Suprapubic skin (tissue), 4 donors: ENCODE measurements around the gene FLAD1. TPM values are rescaled to one million over a fixed set of nuclear protein-coding genes. Genes with fewer than 3 reads are reported as not detected.

Source experiments
- DNase-seq, 2 donors: peaks; one replicate each; pipeline ENCODE4 v3.0.0-alpha.2; 2019; ENCODE audit warnings: low spot score in 2 of 2
- H3K27ac ChIP-seq: fragments of 200-600 bp; sonication (generic); one replicate; pipeline ENCODE4 v1.5.1; 2019
- H3K27me3 ChIP-seq: fragments of 200-600 bp; sonication (generic); one replicate; pipeline ENCODE4 v1.5.1; 2019
- H3K36me3 ChIP-seq: fragments of 200-600 bp; sonication (generic); one replicate; pipeline ENCODE4 v1.5.1; 2019
- H3K4me1 ChIP-seq: fragments of 200-600 bp; sonication (generic); one replicate; pipeline ENCODE4 v1.5.1; 2019
- H3K4me3 ChIP-seq: fragments of 200-600 bp; sonication (generic); one replicate; pipeline ENCODE4 v1.5.1; 2019; ENCODE audit warnings: mild to moderate bottlenecking
- H3K9me3 ChIP-seq: fragments of 200-600 bp; sonication (generic); one replicate; pipeline ENCODE4 v1.5.1; 2019
- CTCF ChIP-seq, 2 donors: fragments of 200-600 bp in 1 of 2; fragments of 450-650 bp in 1 of 2; sonication (generic) in 1 of 2; IDR thresholded peaks; one replicate each; pipeline ENCODE4 v1.5.1; 2016 to 2019; ENCODE audit warnings: antibody characterized with exemption in 2 of 2, mild to moderate bottlenecking in 1 of 2, moderate library complexity in 1 of 2
- EP300 ChIP-seq: sonication (generic); formaldehyde crosslinking; IDR thresholded peaks from one replicate; pipeline ENCODE4 v1.6.1; 2017; ENCODE audit warnings: antibody characterized with exemption
- POLR2A ChIP-seq, 2 donors: fragments of 450-650 bp; IDR thresholded peaks; one replicate each; pipeline ENCODE4 v1.6.1; 2017; ENCODE audit warnings: antibody characterized with exemption in 2 of 2, mild to moderate bottlenecking in 2 of 2, moderate library complexity in 2 of 2
- POLR2AphosphoS5 ChIP-seq, 3 donors: sonication (generic); formaldehyde crosslinking; IDR thresholded peaks; one replicate each; pipeline ENCODE4 v1.6.1; 2017; ENCODE audit warnings: antibody characterized with exemption in 3 of 3
- WGBS: methylation state at CpG from one replicate; pipeline ENCODE4 v1.1.5; 2018; 5-methylcytosine and 5-hydroxymethylcytosine counted together
- total RNA-seq, 4 donors: library from RNA; depleted of rRNA; stranded (reverse); fragments of >200 nt; gene quantifications; one replicate each; pipeline ENCODE4 v1.1.0, GENCODE V29; 2016

FLAD1 gene
- total RNA-seq, 4 donors from 2014 or later = 42.0 to 59.7 (median 52.3) TPM

DNA sequence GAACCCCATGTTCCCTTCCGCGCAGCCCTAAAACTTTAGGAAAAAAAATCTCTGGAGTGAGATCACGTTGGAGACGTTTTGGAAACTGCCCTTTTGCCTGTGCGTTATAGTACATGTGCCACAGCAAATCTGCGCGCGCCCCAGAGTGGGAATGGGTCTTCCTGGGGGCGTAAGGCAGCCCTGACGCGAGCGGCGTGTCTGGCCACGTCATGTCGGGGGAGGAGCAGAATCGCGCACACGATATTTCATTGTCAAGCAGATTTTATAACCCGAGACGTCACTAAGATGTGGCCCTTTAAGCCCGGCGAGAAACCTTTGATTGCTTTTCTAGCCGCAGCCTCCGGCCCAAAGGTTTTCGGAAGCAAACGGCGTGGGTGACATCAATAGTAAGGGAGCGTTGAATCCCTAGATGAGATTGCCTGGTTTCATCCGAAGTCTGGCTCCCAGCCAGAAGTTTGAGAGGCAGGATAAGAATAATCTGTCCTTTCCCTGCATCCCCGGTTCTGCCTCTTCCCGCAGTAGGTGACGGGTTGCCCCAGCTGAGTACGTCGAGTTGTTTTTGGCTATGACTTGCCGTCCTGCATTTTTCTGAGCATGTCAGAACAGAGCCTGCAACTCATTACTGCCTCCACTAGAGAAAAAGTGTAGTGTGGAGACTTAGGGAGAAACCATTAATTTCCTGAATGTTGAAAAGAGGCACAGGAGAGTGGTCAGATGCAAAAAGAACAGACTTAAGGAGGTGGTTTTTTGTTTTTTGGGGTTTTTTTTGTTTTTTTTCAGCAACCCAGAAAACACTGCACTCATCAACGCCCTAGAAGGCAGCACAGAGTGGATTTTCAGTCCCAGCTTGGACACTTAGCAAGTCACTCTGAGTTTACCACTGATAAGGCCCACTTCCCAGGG lies 45.8 kb upstream of the FLAD1 start:
- TF ChIP-seq EP300 (no peak), POLR2AphosphoS5 (IDR thresholded peaks at IDR 0.05) (peak in 2 of 3 donors; percentile 20 to 67), POLR2A (IDR thresholded peaks at IDR 0.05) (peak; percentile 22 to 62), CTCF (IDR thresholded peaks at IDR 0.05) (peak in 1 of 2 donors; percentile 22)
- peak; percentile 95 to 97 for DNase-seq
- Histone ChIP-seq H3K27ac (peak overlapping the region; percentile 94), H3K9me3 (no peaks in the 10 kb centered on the region), H3K27me3 (no peaks in the 10 kb centered on the region), H3K4me3 (peak overlapping the region; percentile 77), H3K4me1 (peaks cover 67% of the 10 kb centered on the region), H3K36me3 (no peaks in the 10 kb centered on the region)
- under 1% methylated on average over 26 of the region's 36 CpGs for WGBS

- peaks cover 71% of the 10 kb centered on the region for H3K4me1 ChIP-seq
Measured at GRCh38 chr1:154937988-154938386, 45.2 kb upstream of the FLAD1 start.

DNA sequence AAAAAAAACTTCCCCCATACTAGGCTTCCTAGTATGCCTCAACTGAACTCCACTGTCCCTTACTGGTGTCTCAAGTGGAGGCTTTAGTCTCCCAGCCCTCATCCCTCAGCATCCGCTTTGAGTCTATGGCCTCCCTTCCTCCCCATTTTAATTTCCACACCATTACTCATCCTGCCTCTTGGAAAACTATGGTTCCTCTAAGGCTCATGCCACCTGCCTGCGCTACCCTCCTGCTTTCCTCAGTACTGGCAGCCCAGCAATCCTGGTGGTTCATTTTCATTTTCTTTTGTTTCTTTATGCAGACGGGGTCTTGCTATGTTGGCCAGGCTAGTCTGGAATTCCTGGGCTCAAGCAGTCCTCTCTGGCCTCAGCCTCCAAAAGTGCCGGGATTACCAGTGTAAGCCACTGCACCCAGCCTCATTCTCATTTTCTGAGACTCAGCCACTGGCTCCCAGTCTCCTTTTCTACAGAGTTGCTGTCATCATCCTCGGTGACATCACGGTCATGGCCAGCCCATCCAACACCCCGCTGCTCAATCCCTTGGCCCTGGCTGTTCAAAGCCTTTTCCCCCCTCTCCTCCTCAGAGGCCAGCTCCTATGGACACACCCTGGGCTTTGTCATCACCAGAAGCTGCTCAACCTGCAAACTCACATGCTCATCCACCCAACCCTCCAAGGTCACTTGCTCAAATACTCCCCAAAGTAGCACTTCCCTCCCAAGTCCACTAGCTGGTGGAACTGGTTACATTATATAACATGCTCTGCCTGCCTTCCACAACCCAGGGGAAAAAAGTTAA lies 44.3 kb upstream of the FLAD1 start:
- Histone ChIP-seq H3K27ac (peak overlapping the region; percentile 94), H3K4me3 (no peak overlapping the region), H3K9me3 (no peaks in the 10 kb centered on the region), H3K4me1 (peaks cover 79% of the 10 kb centered on the region), H3K27me3 (no peaks in the 10 kb centered on the region), H3K36me3 (no peaks in the 10 kb centered on the region)
- TF ChIP-seq EP300 (no peak), CTCF (IDR thresholded peaks at IDR 0.05) (no peak), POLR2A (IDR thresholded peaks at IDR 0.05) (no peak), POLR2AphosphoS5 (IDR thresholded peaks at IDR 0.05) (no peak)
- no peak for DNase-seq
- 83% methylated on average over 7 of the region's 7 CpGs for WGBS

More at GRCh38 chr1:154937988-154938386, 45.2 kb upstream of the FLAD1 start:
- H3K36me3 ChIP-seq = no peaks in the 10 kb centered on the region
- H3K27ac ChIP-seq = peak overlapping the region; percentile 94
- H3K9me3 ChIP-seq = no peaks in the 10 kb centered on the region
- H3K4me3 ChIP-seq = peak overlapping the region; percentile 77
- WGBS = 60% methylated on average over 8 of the region's 8 CpGs
- DNase-seq = no peak
- TF ChIP-seq POLR2A (IDR thresholded peaks at IDR 0.05) = no peak
- no peak for TF ChIP-seq EP300
- TF ChIP-seq CTCF (IDR thresholded peaks at IDR 0.05) = no peak
- no peak for TF ChIP-seq POLR2AphosphoS5 (IDR thresholded peaks at IDR 0.05)
- H3K27me3 ChIP-seq = no peaks in the 10 kb centered on the region

GRCh38 chr1:154940213-154940560 lies 43.0 kb upstream of the FLAD1 start:
- 50% methylated on average over 1 of the region's 1 CpG for WGBS
- Histone ChIP-seq H3K27ac (peak overlapping the region; percentile 94), H3K4me3 (no peak overlapping the region), H3K36me3 (peaks cover 6% of the 10 kb centered on the region), H3K9me3 (no peaks in the 10 kb centered on the region), H3K4me1 (peaks cover 84% of the 10 kb centered on the region), H3K27me3 (no peaks in the 10 kb centered on the region)
- TF ChIP-seq EP300 (no peak), POLR2A (IDR thresholded peaks at IDR 0.05) (no peak), POLR2AphosphoS5 (IDR thresholded peaks at IDR 0.05) (no peak), CTCF (IDR thresholded peaks at IDR 0.05) (no peak)
- no peak for DNase-seq
